K562 (cell line): ENCODE data around the gene ZNF672. TPM values are rescaled to one million over a fixed set of nuclear protein-coding genes. Genes with fewer than 3 reads are reported as not detected.

Experiments used
- ADNP ChIP-seq: fragments of 200-800 bp; sonication (Bioruptor generic); IDR thresholded peaks from 2 replicates; pipeline ENCODE4 v1.6.1; 2016; ENCODE audit warnings: missing genetic modification characterization, missing compliant biosample characterization
- BRF2 ChIP-seq: IDR thresholded peaks from 3 replicates; pipeline ENCODE4 v1.6.1; 2011; ENCODE audit warnings: borderline replicate concordance, mild to moderate bottlenecking; ENCODE audit not compliant: insufficient read length, insufficient read depth
- EGR1 ChIP-seq: fragments of 450-650 bp; conservative IDR thresholded peaks from 2 replicates; pipeline ENCODE4 v1.6.1; 2017; ENCODE audit warnings: mild to moderate bottlenecking
- GABPB2 ChIP-seq: fragments of 250-450 bp; sonication (Bioruptor Pico); conservative IDR thresholded peaks from 2 replicates; pipeline ENCODE4 v1.5.1; 2021; ENCODE audit warnings: mild to moderate bottlenecking
- GTF2E2 ChIP-seq: fragments of 200-800 bp; sonication (Bioruptor generic); IDR thresholded peaks from 2 replicates; pipeline ENCODE4 v1.6.1; 2016; ENCODE audit warnings: missing genetic modification characterization, missing compliant biosample characterization
- MIER1 ChIP-seq: fragments of 450-650 bp; IDR thresholded peaks from 2 replicates; pipeline ENCODE4 v1.6.1; 2016; ENCODE audit warnings: antibody characterized with exemption, mild to moderate bottlenecking, low read depth
- MLLT1 ChIP-seq, 2 experiments: fragments of 450-650 bp; IDR thresholded peaks; 2 replicates each; pipeline ENCODE4 v1.6.1; 2016
- MXD1 ChIP-seq: fragments of 250-450 bp; sonication (Bioruptor Pico); IDR thresholded peaks from 2 replicates; pipeline ENCODE4 v1.8.0; 2021; ENCODE audit warnings: borderline replicate concordance, mild to moderate bottlenecking, moderate library complexity; ENCODE audit not compliant: poor library complexity, severe bottlenecking
- NCOA1 ChIP-seq: fragments of 450-650 bp; IDR thresholded peaks from 2 replicates; pipeline ENCODE4 v1.6.1; 2016; ENCODE audit warnings: low read depth
- NONO ChIP-seq, 2 experiments: fragments of 200-400 bp in 1 of 2; fragments of 450-650 bp in 1 of 2; formaldehyde crosslinking in 1 of 2; IDR thresholded peaks; 2 replicates each; pipeline ENCODE4 v1.6.1; 2017; ENCODE audit warnings: low read depth in 2 of 2, mild to moderate bottlenecking in 2 of 2, moderate library complexity in 2 of 2, low read length in 1 of 2
- PHB ChIP-seq: fragments of 250-450 bp; sonication (Bioruptor Pico); IDR thresholded peaks from 2 replicates; pipeline ENCODE4 v1.5.0; 2021
- POLR3G ChIP-seq: IDR thresholded peaks from 2 replicates; pipeline ENCODE4 v1.6.1; 2011; ENCODE audit not compliant: insufficient read length, insufficient replicate concordance; ENCODE audit errors: extremely low read depth
- PRDM10 ChIP-seq: fragments of 450-650 bp; IDR thresholded peaks from 2 replicates; pipeline ENCODE4 v1.6.1; 2018; ENCODE audit not compliant: partially characterized antibody
- RCOR1 ChIP-seq, 2 experiments: IDR thresholded peaks; 2 replicates each; pipeline ENCODE4 v1.6.1; 2012; ENCODE audit warnings: low read depth in 2 of 2, low read length in 2 of 2, borderline replicate concordance in 1 of 2, improper control_type of control experiment in 1 of 2
- ZNF224 ChIP-seq: sonication (generic); formaldehyde crosslinking; IDR thresholded peaks from 2 replicates; pipeline ENCODE4 v1.8.0; 2022; ENCODE audit warnings: mild to moderate bottlenecking, missing genetic modification reagents
- ZNF408 ChIP-seq: fragments of 250-450 bp; sonication (Bioruptor Pico); IDR thresholded peaks from 2 replicates; pipeline ENCODE4 v1.4.0; 2020; ENCODE audit warnings: low read depth, mild to moderate bottlenecking, moderate library complexity
- ZNF444 ChIP-seq: fragments of 250-450 bp; sonication (Bioruptor Pico); IDR thresholded peaks from 2 replicates; pipeline ENCODE4 v1.4.0; 2020; ENCODE audit warnings: mild to moderate bottlenecking, moderate library complexity
- ZNF586 ChIP-seq: fragments of 450-650 bp; formaldehyde crosslinking; conservative IDR thresholded peaks from 2 replicates; pipeline ENCODE4 v1.4.0; 2020; ENCODE audit warnings: mild to moderate bottlenecking, moderate library complexity
- ZNF740 ChIP-seq, 3 experiments: fragments of 200-800 bp in 1 of 3; sonication (Bioruptor generic) in 1 of 3; sonication (generic) in 1 of 3; formaldehyde crosslinking in 1 of 3; IDR thresholded peaks; 2 replicates each; pipeline versions ENCODE4 v1.6.1 to v1.8.0; 2016 to 2022; ENCODE audit warnings: mild to moderate bottlenecking in 2 of 3, missing compliant biosample characterization in 2 of 3, missing genetic modification characterization in 2 of 3, missing genetic modification reagents in 1 of 3
- polyA plus RNA-seq, 8 experiments: library from polyadenylated mRNA; depleted of rRNA in 4 of 8; stranded (reverse) in 5 of 8; unstranded in 3 of 8; fragments of >200 nt; fragmentation: Nextera tagmentation in 2 of 8; fragmentation: Illumina TruSeq in 1 of 8; extraction: Ambion mirVana in 2 of 8; extraction: Trizol in 1 of 8; gene quantifications; 2 replicates each; pipeline versions ENCODE4 v1.2.1 to v1.2.3, GENCODE V29; 2011 to 2014; ENCODE audit warnings: inconsistent platforms in 1 of 8, missing spikeins in 1 of 8
- total RNA-seq, 7 experiments: library from RNA; depleted of rRNA in 6 of 7; stranded (reverse); fragments of >200 nt in 6 of 7; fragmentation: Illumina TruSeq in 2 of 7; extraction: Trizol in 2 of 7; gene quantifications; 2 replicates each; pipeline versions ENCODE4 v1.2.1 to v1.2.3, GENCODE V29; 2011 to 2021; ENCODE audit warnings: low replicate concordance in 1 of 7

The ZNF672 gene
- total and polyA plus RNA-seq, 9 of the 15 experiments (the other 6 are each of a cell fraction or from before 2014, with no cell fraction given): 1.9 to 57.9 (median 24.1) TPM

- no peak for TF ChIP-seq MIER1
- peak in 1 of 2 experiments; percentile 57; a peak in 2 of 4 replicates for TF ChIP-seq RCOR1 (IDR thresholded peaks at IDR 0.05; ENCODE audit: borderline replicate concordance in 1 of 2, low read depth in 2 of 2, low read length in 2 of 2)
- no peak for TF ChIP-seq NONO (IDR thresholded peaks at IDR 0.05; ENCODE audit: low read depth in 2 of 2, low read length in 1 of 2)
- no peak for TF ChIP-seq ZNF740 (CRISPR knock-in tag; IDR thresholded peaks at IDR 0.05)
- TF ChIP-seq ZNF740 (tag; IDR thresholded peaks at IDR 0.05): no peak; a peak in 1 of 4 replicates
- peak; percentile 19; the same call in 1 of the 2 replicates for TF ChIP-seq NCOA1
- TF ChIP-seq BRF2: no peak
- TF ChIP-seq ZNF586 (CRISPR knock-in tag): no peak
- no peak for TF ChIP-seq GABPB2 (CRISPR knock-in tag)
- TF ChIP-seq ZNF224 (CRISPR knock-in tag): no peak
- no peak for TF ChIP-seq PHB (CRISPR knock-in tag)
- no peak for TF ChIP-seq POLR3G
- TF ChIP-seq GTF2E2: no peak
- no peak for TF ChIP-seq ADNP (tag)
- no peak for TF ChIP-seq ZNF408 (CRISPR knock-in tag)
- no peak for TF ChIP-seq ZNF444
- TF ChIP-seq PRDM10: no peak
- TF ChIP-seq MLLT1 (IDR thresholded peaks at IDR 0.05): no peak; a peak in 1 of 4 replicates
- TF ChIP-seq MXD1 (CRISPR knock-in tag): no peak
- peak; percentile 99 for TF ChIP-seq EGR1
These were observed 11.9 kb upstream of the ZNF672 start, which contains the start of gene SH3BP5L (continued) for GRCh38 chr1:248825909-248826760.
